CD4-positive, alpha-beta T cell treated with Interleukin-17A for 4 hours (primary cell): ENCODE measurements around the gene ALX3.
"Not testable (repeated sequence)": the region's sequence is repeated elsewhere in the genome, so short reads cannot be mapped to it uniquely, and the experiment has no call there.

Source experiments
- DNase-seq: peaks from one replicate; pipeline ENCODE4 v3.0.0-alpha.2; 2020; ENCODE audit warnings: mixed read lengths

Gene ALX3

DNA sequence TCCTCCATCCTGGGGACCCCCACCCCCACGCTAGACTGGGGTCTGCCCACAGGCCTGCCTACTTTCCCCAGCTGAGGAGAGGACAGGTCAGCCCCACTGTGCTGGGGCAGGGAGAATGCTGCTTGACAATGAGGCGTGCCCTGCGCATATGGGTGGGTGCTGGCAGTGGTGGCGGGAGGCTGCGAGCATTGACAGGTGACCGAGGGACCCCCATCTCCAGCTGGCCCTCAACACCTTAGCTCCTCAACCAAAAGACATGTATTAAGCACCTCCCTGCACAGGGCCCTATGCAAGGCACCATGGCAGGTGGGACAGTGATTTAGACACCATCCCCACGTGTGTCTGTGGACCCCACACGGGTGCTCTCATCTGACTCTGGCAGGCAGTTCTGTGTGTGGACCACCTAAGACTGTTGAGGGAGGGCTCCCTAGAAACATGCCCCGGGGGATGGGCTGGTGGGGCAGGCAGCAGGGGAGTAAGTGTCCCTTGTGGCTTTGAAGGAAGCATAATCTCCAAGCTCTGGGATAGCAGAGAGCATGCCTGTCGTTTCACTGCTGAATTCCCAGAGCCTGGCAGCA is 18.4 kb upstream of the ALX3 start:
- DNase-seq, result no peak

DNA sequence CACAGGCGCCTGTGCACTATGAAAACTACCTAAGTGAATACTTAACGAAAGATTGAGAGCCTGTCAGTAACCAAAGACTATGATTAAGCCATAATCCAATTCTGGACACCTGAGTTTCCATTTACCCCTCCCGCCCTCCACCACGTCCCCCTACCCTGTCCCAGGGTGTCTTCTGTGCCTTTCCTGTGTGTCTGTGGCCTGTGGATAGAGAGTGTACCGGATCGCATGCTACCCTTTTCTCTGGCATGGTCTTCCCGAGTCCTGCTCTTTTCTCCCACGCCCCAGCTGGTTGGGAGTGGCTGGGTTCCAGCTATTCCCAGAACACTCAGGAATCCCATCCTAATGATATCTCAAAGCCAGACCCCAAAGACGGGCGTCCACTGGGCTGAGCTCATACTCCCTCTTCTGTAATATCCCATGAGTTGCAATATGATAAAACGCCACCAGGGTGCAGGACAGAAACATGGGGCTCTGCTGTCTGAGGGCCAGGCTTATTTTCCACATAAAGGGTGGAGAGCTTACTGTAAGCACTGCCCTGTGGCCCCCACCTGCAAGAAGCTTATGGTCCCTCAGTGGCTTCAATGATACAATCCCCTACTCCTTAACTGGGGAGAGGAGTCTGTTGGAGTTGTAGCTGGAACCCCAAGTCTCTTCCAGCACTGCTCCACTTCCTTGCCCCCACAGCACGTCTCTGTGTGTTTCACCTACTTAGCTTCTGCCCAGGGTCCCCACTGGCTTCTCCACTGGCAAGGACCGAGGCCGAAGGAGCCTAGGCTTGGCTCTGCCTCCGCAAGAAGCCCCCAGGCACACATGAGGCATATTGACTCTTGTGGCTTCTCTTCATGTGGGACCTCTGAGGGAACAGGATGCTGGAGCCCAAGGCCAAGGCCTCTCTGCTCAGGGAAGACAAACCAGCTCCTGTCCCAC is 17.6 kb upstream of the ALX3 start:
- DNase-seq, result peak; percentile 39

DNA sequence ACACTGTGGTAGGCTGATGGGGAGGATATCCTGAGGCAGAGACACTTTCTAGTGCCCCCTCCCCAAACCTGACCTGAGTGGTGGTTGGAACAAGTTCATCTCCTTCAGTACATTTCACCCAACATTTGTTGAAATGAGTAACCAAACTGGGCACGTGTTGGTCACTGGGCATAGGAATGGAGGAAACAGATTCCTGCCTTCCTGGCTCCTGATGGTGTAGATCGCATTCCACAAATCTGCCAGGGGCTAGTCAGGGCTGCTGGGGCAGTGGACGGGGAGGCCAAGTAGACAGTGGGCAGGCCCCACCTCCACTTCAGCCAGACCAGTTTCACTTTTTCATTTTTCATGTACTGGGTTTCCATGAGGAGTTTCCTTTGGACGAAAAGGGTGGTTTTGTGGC is 16.5 kb upstream of the ALX3 start:
- no peak for DNase-seq

DNA sequence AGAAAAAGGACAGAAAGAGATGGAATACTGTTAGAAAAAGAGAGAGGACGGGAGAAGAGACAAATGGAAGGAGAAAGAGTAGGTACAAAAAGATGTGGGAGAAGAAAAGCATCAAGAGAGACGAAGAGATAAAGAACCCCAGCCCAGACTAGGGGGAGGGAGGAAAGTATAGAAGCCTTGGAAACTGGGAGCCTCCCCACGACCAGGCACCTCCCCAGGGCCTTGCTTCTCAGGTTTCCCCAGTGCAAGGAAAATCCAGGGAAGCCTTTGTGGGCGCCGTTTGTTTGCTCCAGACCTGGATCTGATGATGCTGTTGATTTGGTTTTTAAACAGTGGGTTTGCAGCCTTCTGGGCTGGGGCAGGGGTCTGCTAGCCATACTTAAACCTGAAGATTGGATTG is 15.2 kb upstream of the ALX3 start:
- no peak for DNase-seq

DNA sequence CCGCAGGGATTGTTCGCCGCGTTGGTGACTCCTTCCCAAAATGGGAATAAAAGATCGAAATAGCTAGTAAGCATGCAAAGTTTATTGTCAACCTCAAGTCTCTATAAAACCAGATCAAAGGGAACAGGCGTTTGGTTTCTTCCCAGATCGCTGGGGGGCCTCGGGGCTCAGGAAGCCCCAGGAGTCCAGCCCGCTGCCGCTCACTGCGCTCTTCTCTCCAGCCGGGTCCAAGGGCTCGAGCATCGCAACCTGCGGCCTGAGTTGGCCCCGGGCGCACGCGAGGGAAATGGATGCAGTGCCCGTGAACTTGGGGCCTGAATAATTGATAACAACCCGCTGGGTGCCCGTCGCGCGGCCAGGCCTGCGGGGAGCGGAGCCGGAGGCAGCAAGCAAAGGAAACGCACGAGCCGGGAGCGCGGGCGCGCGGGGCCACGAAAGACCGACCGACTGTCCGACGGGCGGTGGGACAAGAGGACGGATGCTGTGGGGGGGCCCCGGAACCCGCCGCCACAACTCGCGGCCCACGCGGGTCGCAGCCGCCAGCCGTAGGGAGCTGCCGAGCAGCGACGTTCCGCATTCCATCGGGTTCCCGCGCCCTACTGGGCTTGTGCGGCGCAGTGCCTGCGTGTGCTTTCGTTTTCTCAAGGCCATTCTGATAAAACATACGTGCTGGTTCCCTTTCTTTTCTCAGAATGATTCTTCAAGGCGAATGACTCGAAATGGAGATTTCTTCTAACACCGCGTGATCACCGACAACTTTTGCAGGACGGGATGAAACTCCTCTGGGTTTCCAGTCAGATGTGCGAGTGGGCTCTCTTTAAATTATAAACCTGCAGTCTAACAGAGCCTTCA is 14.0 kb upstream of the ALX3 start:
- peak; percentile 23 for DNase-seq

DNA sequence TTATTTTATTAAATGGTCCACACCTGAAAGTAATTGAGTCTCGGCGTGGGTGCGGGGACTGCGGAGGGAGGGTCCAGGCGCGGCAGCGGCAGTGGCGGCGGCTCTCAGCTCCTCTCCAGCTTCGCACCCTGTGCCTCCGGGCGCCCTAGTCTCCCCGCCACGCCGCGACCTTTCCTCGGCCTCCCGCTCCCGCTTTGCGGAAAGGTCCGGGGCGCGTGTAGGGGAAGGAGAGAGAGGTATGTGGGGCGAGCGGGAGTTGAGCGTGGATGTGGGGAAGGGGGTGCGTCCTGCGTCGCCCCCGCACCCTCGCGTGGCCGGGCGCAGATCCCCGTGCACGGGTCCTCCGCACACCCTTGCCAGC is 13.4 kb upstream of the ALX3 start:
- no peak for DNase-seq

DNA sequence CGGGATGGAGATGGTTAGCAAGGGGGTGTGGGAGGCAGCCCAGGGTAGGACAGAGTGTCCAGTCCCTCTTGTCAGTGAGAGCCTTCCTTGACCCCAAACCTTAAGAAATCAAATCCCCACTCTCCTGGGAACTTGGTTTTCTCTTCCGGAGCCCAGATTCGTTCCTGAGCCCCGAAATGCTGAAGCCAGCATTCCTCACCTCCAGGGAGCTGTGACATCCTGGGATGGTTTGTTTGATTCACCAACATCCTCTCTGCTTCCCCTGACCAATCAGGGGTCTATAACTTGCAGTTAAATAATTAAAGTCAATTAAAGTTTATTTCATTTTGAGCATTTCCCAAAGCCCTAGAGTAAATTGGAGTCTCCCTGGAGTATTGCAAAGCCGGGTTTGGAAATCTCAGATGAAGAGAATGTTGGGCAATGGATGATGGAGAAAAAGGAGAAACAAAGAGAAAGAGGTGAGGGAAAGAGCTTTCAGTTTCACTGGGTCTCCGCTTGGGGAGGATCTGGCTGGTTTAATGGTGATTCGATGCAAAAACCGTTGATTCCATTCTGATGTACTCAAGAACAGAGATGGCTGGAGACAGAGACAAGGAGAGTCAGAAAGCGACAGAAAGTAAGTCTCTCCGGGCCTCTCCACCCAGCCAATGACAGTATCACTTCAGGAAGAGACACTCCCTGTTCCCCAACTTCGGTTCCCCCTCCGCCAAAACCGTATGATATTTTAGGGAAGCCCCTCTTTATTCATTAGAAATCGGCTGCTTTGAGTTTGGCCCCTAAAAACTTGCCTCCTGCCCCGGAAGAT is 12.8 kb upstream of the ALX3 start:
- no peak for DNase-seq

DNA sequence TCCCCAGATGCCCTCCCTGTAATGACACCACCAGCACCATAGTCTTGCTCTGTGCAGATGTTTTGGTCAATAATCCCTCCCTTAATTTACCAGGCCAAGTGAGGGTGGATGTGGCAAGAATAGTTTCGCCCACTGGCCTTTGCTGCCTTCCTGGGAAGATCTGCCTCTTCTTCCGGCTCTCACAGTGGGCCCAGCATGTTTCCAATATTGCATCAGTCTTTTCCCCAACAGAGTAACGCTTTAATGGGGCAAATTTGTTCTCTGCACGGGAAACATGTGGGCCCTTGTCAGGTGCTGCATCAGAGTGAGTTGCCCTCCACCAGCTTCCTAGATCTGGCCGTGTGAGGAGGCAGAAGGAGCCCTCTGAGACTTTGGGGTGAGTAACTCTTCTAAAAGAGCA is 12.0 kb upstream of the ALX3 start:
- DNase-seq, result no peak

DNA sequence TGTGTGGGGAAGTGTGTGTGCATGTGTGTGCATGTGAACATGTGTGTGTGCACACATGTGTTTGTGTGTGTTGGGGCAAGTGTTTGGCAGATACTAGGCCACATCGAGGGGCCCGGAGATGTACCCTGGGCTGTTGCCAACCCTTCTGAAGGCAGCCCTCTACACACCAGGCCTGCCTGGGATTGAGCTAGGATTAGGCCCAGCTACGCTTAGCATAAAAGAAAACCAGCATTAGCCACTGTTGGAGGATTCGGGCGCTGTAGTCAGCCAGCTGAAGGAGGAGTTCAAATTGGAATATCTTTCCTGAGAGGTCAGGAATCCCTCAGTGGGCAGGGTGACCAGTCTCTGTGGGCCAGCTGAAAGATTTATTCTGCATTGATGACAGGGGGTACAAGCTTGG is 10.6 kb upstream of the ALX3 start:
- no peak for DNase-seq

DNA sequence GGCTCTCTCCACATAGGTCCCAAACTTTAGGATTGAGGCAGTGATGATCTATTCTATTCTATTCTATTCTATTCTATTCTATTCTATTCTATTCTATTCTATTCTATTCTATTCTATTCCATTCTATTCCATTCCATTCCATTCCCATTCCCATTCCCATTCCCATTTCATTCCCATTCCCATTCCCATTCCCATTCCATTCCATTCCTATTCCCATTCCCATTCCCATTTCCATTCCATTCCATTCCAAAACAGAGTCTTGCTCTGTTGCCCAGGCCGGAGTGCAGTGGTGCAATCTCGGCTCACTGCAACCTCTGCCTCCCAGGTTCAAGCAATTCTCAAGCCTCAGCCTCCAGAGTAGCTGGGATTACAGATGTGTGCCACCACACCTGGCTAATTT is 9.5 kb upstream of the ALX3 start:
- not testable (repeated sequence) for DNase-seq

DNA sequence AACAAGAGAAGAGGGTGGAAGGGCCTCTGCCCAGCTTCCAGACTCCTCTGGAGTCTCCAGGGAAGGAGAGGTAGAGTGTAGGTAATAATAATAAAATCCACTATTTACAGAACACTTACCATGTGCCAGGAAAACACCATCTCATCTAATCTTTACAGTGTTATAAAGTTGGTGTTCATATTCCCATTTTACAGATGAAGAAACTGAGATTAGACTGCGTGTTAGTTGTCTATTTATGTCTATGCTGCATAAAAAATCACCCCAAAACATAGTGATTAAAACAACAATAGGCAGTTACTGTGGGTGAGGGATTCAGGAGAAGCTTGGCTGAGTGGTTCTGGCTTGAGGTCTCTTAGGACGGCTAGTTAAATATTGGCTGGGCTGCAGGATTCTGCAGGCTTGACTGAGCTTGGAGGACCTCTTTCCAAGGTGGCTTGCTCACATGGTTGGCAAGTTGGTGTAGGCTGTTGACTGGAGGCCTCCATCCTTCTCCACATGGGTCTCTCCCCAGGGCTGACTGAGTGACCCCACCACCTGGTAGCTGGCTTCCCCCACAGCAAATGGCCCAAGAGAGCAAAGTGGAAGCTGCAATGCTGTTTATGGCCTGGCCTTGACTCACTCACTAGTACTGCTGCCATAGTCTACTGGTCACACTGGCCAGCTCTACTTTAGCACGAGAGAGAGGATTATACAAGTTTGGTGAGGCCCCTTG is 6.5 kb upstream of the ALX3 start:
- no peak for DNase-seq

DNA sequence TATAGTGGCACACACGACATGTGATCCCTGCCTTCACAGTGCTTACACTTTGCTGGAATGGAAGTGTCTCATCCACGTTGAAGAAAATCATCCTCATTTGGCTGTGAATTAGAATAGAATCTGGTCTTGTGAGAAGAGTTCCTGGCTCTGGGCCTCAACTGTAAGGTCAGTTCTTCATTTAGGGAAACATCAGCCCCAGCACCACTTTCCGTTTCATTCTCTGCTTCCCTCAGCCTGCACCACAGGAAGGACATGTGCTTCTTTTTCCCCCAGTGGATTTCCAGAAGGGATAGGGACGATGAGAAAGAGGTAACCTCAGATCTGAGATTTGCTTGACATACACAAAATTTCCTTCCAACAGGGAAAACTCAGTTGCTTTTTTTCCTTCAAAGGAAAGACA is 3.7 kb upstream of the ALX3 start:
- no peak for DNase-seq

DNA sequence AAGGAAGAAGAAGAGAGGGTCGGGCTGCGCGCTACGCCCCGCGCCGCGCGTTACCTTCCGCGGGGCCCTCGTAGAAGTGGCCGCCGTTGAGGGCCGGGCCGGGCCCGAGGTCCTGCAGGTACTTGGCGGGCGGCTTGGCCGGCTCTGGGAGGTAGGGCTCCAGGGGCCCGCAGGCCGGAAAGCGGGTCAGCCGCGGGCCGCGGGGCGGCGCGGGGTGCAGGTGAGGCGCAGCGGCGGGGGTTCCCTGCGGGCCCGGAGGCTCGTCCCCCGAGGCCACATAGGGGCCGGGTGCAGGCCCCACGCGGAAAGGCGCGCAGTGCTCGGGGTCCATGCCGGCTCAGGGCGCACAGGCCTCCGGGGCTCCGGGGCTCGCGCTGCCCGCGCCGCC is 196 bp downstream of the ALX3 start:
- no peak for DNase-seq

DNA sequence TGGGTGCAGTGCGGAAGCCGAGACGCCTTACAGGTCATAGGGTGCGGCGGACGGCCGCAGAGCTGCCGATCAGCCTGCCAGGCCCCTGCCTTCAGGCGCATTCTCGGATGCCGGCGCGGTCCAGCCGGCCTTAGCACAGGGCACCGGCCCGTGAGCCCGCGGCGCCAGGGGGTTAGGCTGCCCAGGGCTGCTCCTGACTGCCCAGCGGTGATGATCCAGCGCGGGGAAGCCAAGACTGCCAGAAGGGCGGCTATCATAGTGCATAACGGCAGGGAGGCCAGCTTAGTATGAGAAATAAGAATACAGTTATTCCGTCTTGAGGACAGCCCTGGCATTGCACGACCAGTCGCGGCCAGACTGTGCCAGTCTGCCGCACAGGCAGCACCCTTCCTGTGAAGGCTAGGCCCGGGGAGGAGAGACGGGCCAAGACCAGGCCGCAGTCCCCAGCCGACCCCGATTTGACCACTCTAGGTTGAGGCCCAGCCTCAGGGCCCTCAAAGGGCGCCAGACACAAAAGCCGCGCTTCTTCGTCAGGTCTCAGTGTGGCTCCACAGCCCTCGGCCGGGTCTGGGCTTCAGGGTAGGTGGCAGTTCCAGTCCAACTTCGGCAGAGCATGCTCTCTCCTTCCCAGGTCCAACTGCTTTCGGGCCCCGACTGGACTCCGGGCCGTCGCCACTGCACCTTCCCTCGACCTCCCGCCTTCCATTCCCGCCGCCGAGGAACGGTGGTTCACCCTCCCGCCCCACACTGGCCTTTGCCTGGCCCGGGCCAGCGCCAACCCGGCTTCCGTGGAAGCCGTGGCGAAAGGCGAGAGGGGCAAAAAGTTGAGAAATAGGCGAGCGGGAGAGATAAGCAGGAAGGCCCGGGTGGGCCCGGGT is 829 bp downstream of the ALX3 start:
- DNase-seq, result no peak

DNA sequence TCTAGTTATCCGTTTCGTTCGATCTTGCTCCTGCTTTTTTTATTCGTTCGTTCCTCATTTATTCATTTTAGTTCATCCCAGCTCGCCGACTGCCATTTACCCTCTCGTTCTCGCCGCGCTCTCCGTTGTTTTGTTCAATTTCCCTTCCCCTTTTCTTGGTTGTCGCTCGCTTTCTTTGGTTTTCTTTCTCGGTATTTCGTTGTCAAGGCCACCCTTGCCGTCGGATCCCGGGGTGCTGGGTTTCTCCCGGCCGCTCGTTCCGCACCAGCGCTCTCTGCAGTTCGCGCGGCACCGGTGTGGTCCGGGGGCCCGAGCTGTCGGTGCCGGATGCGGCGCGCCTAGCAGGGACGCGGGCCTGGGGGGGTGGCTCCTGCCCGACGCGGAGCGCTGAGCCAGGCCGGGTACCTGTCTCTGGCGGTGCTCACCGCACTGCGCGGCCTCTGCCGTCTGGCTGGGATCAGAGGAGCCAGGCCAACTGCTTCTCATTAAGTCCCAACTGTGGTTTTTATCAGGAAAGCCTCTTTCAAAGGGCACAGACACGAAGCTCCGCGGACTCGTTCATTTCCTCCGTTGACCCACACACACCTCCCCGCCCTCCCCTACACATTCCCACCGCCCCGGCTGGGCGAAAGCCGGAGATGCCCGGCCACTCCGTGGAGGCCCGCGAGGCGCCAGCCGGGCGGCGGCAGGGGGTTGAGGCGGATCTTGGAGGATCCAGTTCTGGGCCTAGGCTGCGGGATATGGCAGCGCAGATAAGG is 1.6 kb downstream of the ALX3 start:
- DNase-seq, result peak; percentile 27

DNA sequence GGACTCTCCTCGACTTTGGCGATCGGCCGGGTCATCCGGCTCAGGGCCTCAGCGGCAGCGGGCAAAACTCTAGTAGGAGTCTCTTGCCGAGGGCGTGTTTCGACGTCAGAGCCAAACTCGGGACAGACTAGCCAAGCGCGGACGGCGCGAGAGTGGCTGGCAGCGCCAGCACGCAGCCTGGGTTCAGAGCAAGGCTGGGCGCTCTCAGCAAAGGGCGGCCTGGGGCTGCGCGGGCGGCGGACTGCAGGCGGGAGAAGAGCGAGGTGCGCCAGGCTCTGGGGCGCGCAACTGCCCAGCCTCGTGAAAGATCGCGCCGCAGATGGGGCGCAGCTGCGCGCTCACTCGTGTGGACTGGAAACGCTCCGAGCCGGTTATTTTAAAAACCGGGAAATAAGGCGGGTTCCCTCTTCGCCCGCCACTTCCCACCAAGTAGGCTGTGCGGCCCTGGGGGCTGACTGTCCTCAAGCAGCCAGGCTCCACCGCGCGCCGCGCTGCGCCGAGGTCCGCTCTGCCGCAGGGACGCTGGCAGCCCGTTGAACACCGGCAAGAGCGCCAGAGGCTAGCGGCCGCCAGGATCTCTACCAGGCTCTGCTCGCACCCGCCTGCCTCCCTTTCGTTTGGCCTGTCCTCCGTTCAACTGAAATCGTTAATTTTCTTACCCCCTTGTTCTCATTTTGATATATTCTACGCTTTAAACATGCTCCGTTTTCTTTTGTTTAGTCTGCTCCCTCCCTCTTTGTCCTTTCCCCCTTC is 2.4 kb downstream of the ALX3 start:
- no peak for DNase-seq

DNA sequence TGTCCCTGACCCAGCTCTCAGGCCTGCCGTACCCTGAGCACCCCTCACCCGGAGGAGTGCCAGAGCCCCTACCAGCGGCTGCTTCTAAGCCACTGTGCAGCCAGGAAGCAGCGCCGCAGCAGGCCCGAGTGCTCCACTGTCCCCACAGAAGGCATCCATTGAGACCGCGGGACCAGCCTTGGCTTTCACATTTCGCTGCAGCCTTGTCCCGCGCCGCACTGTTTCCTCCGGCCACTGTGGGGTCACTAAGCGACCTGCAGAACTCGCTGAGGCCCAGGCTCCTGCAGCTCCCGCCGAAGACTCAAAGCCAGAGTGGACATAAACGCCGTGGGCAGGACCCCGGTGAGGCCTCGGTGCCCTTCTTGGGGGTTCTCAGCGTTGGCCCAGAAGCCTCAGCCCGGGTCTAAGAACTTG is 3.0 kb downstream of the ALX3 start:
- no peak for DNase-seq

DNA sequence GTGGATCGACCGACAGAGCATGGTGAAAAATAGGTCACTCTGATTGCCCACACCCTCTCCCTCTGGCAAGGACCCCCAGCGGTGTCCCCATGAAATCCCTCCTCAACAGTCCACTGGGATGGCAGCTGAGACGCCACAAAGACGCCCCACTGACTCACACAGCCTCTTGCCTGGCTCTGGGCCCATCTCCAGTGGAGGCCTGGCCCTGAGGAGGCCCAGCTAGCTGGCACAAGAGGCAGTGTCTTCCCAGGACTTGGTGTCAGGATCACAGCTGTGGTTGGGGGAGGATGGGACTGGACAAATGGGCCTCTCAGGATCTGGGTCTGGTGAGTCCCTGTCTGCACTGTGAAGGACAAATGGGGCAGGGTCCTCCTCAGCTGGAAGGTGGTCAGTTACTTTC is 4.6 kb downstream of the ALX3 start:
- DNase-seq, result no peak

DNA sequence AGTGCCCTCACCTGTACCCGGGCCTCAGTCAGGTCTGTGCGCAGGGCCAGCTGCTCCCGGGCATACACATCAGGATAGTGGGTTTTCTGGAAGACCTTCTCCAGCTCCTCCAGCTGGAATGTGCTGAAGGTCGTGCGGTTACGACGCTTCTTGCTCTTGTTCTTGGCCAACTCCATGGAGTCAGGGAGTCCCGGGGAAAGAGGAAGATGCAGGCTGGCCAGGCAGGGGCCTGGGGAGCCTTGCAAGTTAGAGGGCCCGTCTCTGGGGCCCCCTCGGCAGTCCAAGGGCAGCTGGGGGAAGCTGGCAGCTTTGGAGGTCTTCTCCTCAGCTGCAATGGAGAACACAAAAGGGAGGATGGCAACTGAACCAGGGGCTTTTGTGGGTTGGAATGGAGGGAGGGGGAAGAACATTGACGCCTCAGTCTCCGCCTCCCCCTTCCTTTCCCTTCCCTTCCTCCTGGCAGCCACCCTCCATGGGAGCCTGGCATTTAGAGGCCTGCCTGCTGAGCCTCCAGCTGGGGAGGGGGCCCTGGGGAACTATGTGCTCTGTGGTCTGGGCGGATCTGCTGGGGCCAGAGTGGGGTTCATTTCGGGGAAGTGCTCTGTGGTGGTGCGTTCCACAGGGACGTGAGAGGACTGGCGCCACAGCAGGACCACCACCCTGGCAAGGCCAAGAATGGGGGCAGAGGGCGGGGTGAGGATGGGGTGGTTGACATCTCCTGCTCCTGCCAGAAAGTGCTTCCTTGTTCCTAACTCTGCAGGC is 5.7 kb downstream of the ALX3 start:
- DNase-seq, result no peak
